NK-92 (cell line): ENCODE data around the gene NLK.
"Not testable (repeated sequence)": the region's sequence is repeated elsewhere in the genome, so short reads cannot be mapped to it uniquely, and the experiment has no call there.

Experiments
- DNase-seq: peaks from one replicate; lab custom pipeline; 2025; ENCODE audit not compliant: unreplicated experiment; lab: John Stamatoyannopoulos, UW

NLK gene

DNA sequence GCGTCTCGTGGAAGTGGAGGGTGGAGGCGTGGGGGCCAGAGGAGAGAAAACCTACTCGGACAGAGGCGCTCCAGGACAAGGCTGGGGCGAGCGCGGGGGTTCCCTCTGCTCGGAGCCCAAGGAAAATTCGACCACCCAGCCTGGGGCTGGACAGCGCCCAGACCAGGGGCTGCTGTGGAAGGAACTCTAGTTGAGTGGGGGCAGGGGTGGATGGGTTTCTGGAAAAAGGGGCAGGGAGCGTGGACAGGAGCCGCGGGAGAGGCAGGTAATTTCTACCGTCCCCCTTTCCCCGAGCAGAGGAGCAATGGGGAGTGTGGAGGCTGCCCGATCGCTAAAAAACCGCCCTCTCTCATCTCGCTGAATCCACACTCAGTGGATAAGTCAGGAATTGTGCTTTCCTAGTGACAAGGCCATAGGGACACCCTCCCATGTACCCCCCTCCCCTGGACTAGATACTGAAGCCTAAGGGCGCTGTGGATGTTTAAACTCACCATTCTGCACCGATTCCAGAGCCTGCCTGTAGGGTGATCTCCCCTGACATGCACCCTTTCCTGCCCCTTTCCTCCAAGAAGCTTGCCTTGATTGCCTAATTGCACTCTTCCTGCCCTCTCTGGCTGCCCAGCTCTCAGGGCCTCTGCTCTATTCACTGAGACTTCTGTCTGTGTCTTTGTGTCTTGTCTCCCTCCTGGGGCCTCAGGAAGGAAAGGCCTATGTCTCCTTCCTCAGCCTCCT, 185.8 kb downstream of the NLK start:
- DNase-seq, result no peak

DNA sequence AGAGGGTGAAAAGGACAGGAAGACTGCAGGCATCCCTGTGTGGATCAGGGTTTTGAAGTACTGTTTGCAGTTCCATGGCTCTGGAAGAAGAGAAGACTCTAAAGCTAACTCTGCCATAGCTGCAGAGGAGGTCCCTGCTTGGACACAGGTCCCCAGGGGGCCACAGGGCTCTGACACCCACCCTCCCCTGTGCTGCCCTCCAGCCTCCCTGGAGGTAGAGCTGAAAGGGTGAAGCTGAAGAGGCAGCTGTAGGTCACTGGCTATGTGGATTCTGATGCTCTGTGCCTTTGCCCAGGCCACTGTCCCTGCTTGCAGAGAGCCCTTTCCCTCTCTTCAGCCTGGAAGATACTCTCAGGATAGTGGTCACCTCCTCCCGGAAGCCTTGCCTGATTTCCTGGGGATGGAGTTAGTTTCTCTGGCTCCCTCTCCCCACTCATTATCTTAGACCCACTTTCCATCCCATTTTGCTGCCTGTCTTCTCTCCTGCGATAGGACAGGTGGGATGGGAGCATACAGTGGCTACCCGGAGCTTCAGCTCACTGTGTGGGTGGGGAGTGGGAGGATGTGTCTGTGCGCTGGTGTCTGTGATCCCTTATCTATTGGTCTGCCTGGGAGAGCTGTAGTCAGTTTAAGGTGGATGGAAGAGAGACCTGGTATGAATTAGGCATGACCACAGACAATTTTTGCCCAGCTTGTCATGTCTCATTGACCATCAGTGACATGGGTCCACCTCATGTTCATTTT, 186.7 kb downstream of the NLK start:
- no peak for DNase-seq

DNA sequence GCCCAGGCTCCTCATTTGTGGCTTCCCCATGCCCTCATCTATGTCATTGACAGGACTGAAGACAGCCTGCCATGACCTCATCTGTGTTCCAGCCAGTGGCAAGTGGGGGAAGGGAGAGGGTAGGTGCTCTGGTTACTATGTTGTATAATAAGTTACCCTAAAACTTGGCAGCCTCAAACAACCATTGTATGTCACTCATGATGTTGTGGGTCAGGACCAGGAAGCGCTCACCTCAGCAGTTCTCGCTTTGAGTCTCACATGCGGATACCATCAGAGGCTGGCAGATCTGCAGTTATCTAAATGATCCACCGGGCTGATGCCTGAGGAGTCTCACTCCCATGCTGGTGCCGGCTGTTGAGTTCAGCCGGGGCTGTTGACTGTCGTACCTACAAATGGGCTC, 187.5 kb downstream of the NLK start:
- no peak for DNase-seq

DNA sequence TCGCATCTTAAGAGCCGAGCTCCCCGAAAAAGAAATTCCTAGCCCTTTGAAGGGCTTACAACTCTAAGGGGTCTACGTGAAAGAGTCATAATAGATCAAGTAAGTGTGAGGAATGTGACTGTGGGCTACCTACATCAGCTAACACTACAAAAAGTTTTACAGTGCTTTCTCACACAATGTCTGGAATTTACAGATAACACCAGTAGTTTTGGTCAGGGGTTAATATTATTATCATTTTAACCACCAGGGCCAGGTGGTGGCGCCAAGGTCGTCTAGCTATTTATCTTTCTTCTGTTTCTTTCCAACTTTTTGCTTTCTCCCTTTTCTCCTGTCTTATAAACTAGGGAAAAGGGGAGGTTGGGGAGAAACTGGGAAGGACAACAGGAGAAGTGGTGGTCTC, 188.1 kb downstream of the NLK start:
- DNase-seq, result not testable (repeated sequence)

DNA sequence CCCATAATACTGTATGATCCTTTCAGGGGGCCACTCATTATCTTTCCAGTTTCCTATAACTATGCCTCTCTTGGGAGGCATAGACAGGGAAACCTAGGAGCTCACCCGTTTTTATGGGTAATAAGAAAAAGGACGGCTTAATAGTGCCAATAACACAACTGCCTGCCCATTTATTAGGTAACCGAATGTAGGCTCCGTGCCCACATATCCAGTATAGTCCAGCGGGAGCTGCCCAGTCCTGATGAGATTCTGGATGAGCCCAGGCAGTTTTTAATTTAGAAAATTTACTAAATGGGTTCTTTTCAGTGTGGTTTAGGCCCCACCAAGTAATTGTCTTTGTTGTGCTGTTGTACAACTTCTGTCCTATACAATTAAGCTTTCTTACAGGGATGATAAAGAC, 189.1 kb downstream of the NLK start:
- DNase-seq, result not testable (repeated sequence)

DNA sequence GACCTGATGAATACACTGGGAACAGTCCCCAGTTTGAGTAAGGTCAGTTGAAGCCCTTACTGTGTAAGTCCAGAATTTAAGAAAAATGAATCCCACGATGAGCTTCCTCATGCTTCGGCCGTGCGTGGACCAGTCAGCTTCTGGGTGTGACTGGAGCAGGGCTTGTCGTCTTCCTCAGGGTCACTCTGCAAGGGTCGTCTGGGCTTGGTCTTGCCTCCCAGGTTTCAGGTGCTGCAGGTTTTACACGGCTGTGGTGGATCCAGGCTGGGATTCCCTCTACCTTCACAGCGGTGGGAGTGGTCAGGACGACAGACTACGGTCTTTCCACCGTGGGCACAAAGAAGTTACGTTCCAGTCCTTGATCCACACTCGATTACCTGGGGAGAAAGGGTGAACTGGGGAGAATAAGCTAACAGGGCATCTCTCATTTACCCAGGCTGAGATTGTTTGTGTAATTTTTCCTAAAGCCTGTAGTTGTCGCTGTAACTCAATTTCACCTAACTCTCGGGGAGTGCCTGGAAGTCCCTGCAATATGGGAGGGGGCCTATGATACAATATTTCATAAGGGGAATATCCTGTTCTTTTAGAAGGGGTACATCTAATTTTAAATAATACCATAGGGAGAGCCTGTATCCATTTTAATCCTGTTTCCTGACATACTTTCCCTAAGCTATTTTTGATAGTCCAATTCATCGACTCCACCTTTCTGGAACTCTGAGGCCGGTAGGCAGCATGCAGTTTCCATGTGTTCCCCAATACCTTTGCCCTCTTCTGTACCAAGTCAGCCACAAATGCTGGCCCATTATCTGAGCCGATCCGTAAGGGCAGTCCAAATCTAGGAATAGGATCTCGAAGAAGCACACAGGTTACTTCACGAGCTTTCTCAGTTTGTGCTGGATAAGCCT, 190.7 kb downstream of the NLK start:
- not testable (repeated sequence) for DNase-seq

DNA sequence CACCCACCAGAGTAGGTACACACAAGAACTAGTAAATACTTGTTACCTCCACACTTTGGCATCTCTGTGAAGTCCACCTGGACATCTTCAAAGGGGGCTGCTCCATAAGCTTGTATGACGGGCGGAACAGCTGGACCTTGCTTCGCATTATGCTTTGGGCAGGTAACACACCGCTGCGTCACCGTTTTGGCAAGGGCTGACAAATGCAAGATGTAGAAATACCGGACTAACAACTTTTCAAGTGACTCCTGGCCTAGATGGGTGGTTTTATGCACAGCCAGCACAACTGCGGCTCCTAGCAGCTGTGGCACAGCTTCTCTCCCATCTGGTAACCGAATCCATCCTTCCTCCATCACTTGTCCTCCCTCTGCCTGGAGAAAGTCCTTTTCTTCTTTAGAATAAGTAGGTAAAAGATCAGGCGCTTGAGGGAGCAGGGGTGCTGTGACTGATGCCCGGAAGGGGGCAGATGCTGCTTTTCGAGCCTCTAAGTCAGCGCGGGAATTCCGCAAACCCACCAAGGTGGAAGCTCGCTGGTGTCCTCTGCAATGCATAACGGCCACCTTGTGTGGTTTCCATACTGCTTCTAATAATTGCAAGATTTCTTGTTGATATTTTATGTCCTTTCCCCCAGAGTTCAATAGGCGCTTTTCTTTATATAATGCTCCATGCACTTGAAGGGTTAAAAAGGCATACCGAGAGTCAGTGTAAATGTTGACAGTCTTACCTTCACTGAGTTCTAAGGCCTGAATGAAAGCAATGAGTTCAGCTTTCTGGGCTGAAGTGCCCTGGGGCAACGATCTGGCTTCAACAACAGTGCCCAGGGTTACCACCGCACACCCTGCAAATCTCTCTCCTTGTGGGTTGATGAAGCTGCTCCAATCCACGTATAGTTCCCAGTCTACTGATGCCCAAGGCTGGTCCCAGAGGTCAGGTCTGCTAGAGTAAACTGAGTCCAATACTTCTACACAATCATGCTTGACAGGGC, 191.7 kb downstream of the NLK start:
- not testable (repeated sequence) for DNase-seq

DNA sequence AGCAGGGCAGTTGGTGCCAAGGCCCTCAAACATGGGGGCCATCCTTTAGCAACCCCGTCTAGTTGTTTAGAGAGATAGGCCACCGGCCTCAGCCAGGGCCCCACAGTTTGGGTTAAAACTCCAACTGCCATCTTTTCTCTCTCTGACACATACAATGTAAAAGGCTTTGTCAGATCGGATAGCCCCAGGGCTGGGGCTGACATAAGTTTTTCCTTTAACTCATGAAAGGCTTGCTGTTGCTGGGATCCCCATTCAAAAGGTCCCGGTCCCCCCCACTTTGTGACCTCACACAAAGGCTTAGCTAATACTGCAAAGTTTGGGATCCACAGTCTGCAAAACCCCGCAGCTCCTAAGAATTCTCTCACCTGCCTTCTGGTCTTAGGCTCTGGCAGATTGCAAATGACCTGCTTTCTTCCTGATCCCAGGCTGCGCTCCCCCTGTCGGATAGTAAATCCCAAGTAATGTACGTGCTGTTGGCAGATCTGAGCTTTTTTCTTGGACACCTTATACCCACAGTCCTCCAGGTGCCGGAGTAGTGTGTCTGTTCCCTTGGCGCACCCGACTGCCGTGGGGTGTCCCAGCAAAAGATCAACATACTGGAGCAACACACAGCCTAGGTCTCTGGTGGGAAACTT, 192.7 kb downstream of the NLK start:
- DNase-seq, result not testable (repeated sequence)

DNA sequence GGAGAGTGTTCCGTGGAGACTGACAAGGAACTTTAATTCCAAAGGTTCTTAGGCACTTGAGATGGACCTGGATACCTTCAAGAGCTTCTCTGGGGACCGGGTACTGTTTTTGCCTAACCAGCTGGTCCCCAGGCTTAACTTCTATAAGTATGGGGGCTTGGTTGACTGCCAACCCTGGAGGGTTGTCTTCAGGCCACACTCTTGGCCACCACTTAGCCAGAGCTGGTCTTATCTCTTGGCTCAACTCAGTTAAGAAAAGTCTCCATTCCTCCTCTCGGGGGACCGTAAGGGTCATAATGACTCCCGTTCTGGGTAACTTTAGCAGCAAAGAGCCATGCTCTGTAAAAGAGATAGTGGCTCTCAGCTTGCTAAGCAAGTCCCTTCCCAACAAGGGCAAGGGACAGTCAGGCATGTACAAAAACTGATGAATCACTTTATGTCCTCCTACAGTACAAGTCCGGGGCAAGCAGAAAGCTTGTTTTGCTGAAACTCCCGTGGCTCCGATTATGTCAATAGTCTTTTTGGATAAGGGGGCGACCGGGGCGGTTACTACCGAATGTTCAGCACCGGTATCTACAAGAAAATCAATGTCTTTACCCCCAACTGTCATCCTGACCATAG, 193.7 kb downstream of the NLK start:
- not testable (repeated sequence) for DNase-seq

DNA sequence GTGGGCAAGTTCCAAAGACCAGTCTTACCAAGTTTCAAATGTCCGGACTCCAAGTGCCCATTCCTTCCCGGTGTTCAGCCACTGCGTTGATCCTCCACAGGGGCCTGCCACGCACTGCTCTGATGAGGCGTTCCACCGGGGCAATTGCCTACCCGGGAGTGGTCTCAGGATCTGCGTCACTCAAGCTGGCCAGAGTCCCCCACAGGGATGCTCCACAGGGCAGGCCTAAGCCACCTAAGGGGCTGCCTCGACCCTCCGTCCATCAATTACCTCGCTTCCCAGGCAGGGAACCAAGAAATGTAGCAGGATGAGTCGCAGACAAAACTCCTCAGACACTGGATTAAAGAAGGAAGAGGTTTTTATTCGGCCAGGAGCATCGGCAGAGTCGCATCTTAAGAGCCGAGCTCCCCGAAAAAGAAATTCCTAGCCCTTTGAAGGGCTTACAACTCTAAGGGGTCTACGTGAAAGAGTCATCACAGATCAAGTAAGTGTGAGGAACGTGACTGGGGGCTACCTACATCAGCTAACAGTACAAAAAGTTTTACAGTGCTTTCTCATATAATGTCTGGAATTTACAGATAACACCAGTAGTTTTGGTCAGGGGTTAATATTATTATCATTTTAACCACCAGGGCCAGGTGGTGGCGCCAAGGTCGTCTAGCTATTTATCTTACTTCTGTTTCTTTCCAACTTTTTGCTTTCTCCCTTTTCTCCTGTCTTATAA, 196.2 kb downstream of the NLK start:
- not testable (repeated sequence) for DNase-seq

DNA sequence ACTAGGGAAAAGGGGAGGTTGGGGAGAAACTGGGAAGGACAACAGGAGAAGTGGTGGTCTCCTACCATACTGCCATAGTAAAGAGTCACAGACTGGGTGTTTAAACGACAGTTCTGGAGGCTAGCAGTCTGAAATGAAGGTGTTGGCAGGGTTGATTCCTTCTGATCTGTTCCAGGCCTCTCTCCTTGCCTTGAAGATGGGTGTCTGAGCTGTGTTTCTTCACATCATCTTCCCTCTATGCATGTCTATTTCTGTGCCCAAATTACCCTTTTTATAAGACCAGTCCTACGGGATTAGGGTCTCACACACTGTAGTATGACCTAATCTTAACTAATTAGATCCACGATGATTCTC, 196.8 kb downstream of the NLK start:
- no peak for DNase-seq

DNA sequence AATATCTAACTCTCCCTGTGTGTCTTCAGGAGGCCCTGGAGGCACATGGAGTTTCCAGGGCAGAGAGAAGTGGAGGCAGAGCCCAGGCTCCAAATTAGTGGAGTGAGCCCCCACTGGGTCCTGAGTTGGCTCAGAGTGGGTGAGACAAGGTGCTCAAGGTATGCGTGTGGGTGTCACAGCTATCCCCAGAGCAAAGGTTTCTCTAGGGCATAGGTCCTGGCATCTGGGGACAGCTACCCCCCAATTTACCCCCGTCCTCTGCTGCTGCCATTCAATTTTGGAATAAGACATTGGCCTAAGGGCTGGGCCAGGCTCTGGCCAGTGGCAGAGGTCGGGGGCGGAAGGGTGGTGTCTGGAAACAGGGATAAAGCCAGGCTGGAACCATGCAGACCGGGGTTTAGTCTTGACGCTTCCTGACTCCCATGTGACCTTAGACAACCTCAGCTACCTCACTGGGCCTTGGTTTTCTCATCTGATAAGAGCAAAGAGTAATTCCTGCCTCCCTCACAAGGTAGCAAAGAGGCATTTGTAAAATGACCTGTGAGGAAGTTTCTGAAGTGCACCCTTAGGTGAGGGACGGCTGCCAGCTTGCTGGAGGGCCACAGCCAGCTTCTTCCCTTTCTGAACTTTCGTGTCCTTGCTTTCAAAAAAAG, 198.3 kb downstream of the NLK start:
- no peak for DNase-seq

DNA sequence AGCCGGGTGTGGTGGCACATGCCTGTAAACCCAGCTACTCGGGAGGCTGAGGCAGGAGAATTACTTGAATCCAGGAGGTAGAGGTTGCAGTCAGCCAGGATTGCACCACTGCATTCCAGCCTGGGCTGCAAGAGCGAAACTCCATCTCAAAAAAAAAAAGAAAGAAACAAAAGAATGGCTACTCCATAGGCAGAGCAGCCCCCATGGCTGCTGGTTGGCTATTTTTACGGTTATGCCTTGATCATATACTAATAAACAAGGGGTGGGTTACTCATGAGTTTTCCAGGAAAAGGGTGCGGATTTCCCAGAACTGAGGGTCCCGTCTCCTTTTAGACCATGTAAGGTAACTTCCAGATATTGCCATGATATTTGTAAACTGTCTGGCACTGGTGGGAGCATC, 200.3 kb downstream of the NLK start:
- no peak for DNase-seq

DNA sequence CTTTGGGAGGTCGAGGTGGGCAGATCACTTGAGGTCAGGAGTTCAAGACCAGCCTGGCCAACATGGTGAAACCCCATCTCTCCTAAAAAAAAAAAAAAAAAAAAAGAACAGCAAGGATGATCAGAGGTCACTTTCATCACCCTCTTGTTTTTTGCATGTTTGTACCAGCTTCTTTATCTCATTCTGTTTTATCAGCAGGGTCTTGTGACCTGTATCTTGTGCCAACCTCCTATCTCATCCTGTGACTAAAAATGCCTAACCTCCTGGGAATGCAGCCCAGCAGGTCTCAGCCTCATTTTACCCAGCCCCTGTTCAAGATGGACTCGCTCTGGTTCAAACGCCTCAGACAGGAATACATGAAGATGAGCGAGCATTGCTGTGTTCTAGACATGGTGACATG, 200.8 kb downstream of the NLK start:
- DNase-seq, result not testable (repeated sequence)

DNA sequence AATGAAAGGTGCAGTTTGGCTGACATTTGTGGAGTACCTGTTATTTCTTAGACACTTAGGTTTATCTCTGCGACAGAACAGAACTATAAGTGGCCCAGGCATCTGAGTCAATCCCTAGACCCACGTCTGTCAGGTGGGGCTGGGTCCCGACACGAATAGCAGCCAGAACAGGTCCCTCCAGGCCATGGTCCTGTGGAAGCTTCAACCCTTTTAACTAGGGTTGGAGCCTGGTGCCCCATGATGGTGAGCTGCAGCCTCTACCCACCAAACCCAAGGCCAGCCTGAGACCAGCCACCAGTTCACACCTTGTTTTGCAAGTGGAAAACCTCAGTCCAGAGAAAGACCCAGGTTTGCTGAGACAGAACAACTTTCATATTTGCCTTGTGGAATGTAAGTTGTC, 202.0 kb downstream of the NLK start:
- no peak for DNase-seq
